ENCODE measurements around the gene BMP5. TPM values are rescaled to one million over a fixed set of nuclear protein-coding genes. Genes with fewer than 3 reads are reported as not detected.

Gene BMP5
- total and polyA plus RNA-seq, 2 of the 8 experiments (the other 6 are each of a cell fraction or from before 2014, with no cell fraction given) = 0.02 TPM; not detected in 1

GRCh38 chr6:55818482-55818881 is 56.9 kb downstream of the BMP5 start:
- H3K4me2 ChIP-seq (ENCODE audit: insufficient read depth in 1 of 2, low read depth in 2 of 2, low read length in 2 of 2) = no peak overlapping the region
- ChIA-PET CTCF (ENCODE audit: partially characterized antibody) (no interaction called here), POLR2A (ENCODE audit: partially characterized antibody) (no interaction called here)
- no peak overlapping the region for H4K5ac ChIP-seq (ENCODE audit: insufficient read length, low read depth, low read length)
- H3K36me3 ChIP-seq (ENCODE audit: control insufficient read depth in 2 of 4, insufficient read depth in 4 of 4, low read length in 3 of 4) = no peaks in the 10 kb centered on the region
- H3K9me3 ChIP-seq (ENCODE audit: insufficient read depth in 2 of 2, low read depth in 1 of 2, low read length in 1 of 2) = no peaks in the 10 kb centered on the region
- H3K23ac ChIP-seq (ENCODE audit: insufficient read length) = no peak overlapping the region
- no peaks in the 10 kb centered on the region for H3K27me3 ChIP-seq (replicated peaks in 1 of 4; ENCODE audit: control insufficient read depth in 3 of 4, extremely low read depth in 1 of 4, insufficient read depth in 3 of 4, low read length in 3 of 4)
- no peaks in the 10 kb centered on the region for H4K20me1 ChIP-seq (replicated peaks in 1 of 2; ENCODE audit: control insufficient read depth in 1 of 2, insufficient read depth in 2 of 2, low read length in 2 of 2)
- no peaks in the 10 kb centered on the region for H3K4me1 ChIP-seq (replicated peaks in 1 of 4; ENCODE audit: control insufficient read depth in 3 of 4, insufficient read depth in 4 of 4, low read length in 3 of 4)
- WGBS, 2 experiments (ENCODE audit: extremely low coverage in 1 of 2, insufficient coverage in 1 of 2, insufficient read length in 1 of 2, insufficient replicate concordance in 2 of 2, low coverage in 1 of 2, low lambda C conversion rate in 2 of 2, missing lambda C conversion rate in 1 of 2) = 93% methylated on average over 2 of the region's 2 CpGs; no CpG with 5 or more reads in 1 of the 2 experiments
- TF ChIP-seq KDM4A (IDR thresholded peaks at IDR 0.05; ENCODE audit: low read depth, low read length, severe bottlenecking) (no peak), CEBPB (IDR thresholded peaks at IDR 0.05; ENCODE audit: low read depth, low read length) (peak; percentile 80)
- H3K18ac ChIP-seq (ENCODE audit: extremely low read depth, low read length) = no peak overlapping the region
- H2AK5ac ChIP-seq (ENCODE audit: low read depth, low read length) = no peak overlapping the region
- H3K23me2 ChIP-seq (ENCODE audit: low read depth, low read length) = no peaks in the 10 kb centered on the region
- no peak overlapping the region for H3K9ac ChIP-seq (replicated peaks in 1 of 4; ENCODE audit: extremely low read depth in 1 of 4, low read depth in 3 of 4, low read length in 3 of 4)
- H2AFZ ChIP-seq (ENCODE audit: low read length) = no peak overlapping the region
- no peak overlapping the region for H3K14ac ChIP-seq (ENCODE audit: insufficient read length)
- no peak for DNase-seq (ENCODE audit: low read depth in 1 of 2, low spot score in 2 of 2)
- no peak for FAIRE-seq
- no peak overlapping the region for H2BK12ac ChIP-seq (ENCODE audit: low read depth, low read length)
- no peak overlapping the region for H2BK120ac ChIP-seq (replicated peaks; ENCODE audit: low read depth, low read length)
- no peak overlapping the region for H3K4me3 ChIP-seq (ENCODE audit: extremely low read depth in 1 of 4, insufficient read depth in 2 of 4, low read depth in 3 of 4, low read length in 4 of 4)
- no peak overlapping the region for H4K91ac ChIP-seq (replicated peaks; ENCODE audit: insufficient read length, low read length)
- no peaks in the 10 kb centered on the region for H3K79me1 ChIP-seq (ENCODE audit: low read depth, low read length)
- H3K27ac ChIP-seq (ENCODE audit: low read depth, low read length) = no peak overlapping the region
- H2BK5ac ChIP-seq (ENCODE audit: low read depth, low read length) = no peak overlapping the region
- H3K79me2 ChIP-seq (ENCODE audit: control insufficient read depth in 1 of 2, insufficient read depth in 2 of 2, low read length in 2 of 2) = no peaks in the 10 kb centered on the region
- H3K4ac ChIP-seq (replicated peaks; ENCODE audit: insufficient read length, low read depth, low read length) = no peak overlapping the region
- H2BK20ac ChIP-seq (ENCODE audit: low read length) = no peak overlapping the region
- H3K56ac ChIP-seq (replicated peaks; ENCODE audit: insufficient read length, low read depth, low read length) = no peak overlapping the region
- no peak overlapping the region for H4K8ac ChIP-seq (ENCODE audit: extremely low read depth, insufficient read depth, low read length)
- no peak overlapping the region for H2BK15ac ChIP-seq (ENCODE audit: low read length)
